Measurements from ENCODE around the gene JPT1.
"Not testable (repeated sequence)": the region's sequence is repeated elsewhere in the genome, so short reads cannot be mapped to it uniquely, and the experiment has no call there.

JPT1 gene, protein sequence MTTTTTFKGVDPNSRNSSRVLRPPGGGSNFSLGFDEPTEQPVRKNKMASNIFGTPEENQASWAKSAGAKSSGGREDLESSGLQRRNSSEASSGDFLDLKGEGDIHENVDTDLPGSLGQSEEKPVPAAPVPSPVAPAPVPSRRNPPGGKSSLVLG

DNA sequence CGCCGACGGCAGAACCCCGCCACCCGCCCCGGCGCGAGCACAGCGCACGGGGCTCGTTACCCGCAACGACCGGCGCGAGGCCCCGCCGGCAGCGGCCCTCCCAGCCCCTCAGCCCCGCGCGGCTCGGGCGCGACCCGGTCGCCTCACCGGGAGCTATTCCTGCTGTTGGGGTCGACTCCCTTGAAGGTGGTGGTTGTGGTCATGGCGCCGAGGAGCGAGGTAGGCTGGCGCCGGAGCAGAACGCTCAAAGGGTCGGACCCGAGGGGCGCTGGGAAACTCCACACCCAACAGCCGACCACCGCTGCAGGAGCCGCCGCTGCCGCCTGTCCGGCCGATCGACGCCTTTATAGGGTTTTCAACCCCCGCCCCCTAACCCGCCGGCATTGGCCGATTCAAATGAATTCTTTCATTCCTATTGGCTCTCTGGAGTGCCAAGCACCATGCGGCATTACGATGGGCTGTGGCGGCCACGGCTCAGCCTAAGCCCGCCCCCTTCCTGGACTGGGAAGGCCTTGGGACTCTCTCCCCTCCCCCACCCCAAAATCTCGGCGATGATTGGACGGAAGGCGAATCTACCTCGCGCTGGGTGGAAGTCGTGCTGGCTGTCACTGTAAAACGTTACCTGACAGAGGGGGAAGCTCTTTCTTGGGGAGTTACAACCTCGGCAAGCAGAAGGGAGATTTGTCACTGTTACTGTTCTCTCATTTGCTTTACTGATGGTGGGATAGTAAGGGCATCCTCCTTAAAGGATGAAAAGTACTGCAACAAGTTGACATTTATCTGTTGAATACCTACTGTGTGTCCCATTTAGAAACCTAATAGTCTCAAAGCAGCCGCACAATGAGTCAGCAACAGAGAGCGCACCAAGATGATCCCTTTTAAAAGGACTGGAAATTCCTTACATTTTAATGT, at the start of gene JPT1:
TSS of gene JPT1 (minus strand) at position 318 of the 912 bp plus-strand sequence. CDS start at position 203, 115 bp downstream.
- DNase-seq: peak; percentile 98

DNA sequence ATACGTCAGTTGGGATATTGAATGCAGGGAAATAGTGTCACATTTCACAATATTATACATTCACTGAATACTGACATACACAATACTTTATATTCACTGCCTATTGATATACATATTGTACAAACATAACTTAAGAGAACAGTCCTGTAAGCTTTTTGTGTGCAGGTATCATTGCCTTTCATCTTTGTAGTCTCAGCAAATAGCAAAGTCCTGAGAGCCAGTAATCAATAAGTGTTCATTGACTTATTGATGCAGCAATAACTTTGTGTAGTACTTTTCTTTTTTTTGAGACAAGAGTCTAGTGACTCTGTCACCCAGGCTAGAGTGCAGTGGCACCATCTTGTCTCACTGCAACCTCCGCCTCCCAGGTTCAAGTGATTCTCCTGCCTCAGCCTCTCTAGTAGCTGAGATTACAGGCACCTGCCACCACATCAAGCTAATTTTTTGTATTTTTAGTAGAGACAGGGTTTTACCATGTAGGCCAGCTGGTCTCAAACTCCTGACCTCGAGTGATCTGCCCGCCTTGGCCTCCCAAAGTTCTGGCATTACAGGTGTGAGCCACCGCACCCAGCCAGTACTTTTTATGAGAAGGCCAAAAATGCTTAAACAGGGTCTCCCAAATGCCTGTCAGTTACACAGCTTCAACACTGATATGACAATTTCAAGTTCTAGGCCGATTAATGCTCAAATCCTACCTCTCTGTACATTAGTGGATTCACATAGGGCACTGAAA, 45.7 kb upstream of the JPT1 start:
- no peak for DNase-seq

DNA sequence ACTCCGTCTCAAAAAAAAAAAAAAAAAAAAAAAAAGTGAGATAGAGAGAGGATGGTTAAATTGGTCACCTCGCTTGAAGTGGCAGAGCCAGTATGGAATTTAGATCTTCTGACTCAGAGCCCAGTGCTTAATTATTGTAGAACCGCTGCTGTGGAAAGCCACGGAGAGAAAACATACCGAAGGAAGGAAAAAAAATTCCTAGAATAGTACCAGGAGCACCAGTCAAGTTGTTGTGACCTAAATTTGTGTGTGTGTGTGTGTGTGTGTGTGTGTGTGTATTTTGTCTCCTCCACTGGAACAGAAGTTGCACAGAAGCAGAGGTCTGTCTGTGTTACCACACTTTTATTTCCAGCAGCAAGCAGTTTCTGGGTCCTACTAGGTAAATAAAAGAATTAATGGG, 40.6 kb upstream of the JPT1 start:
- DNase-seq: no peak

DNA sequence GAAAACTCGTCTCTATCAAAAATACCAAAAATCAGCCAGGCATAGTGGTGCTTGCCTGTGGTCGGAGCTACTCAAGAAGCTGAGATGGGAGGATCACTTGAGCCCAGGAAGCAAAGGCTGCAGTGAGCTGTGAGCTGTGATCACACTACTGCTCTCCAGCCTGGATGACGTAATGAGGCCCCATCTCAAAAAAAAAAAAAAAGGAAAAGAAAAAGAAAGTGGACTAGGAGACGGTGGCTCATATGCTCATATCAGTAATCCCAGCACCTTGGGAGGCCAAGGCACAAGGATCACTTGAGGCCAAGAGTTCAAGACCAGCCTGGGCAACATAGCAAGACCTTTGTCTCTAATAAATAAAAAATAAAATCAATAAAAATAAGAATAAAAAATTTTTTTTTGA, 37.3 kb upstream of the JPT1 start:
- DNase-seq: no peak

DNA sequence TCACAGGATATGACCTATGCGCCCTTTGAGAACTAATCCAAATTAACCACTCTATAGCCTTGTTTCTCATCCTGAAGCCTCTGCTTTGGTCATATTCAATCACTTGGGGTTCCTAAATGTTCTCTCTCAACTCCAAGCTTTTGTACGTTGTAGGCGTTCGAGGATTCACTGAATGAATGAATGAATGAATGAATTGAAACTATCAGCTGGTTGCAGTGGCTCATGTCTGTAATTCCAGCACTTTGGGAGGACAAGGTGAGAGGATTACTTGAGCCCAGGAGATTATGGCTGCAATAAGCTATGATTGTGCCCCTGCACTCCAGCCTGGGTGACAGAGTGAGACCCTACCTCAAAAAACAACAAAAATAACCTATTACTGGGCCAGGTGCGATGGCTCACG, 34.3 kb upstream of the JPT1 start:
- no peak for DNase-seq

DNA sequence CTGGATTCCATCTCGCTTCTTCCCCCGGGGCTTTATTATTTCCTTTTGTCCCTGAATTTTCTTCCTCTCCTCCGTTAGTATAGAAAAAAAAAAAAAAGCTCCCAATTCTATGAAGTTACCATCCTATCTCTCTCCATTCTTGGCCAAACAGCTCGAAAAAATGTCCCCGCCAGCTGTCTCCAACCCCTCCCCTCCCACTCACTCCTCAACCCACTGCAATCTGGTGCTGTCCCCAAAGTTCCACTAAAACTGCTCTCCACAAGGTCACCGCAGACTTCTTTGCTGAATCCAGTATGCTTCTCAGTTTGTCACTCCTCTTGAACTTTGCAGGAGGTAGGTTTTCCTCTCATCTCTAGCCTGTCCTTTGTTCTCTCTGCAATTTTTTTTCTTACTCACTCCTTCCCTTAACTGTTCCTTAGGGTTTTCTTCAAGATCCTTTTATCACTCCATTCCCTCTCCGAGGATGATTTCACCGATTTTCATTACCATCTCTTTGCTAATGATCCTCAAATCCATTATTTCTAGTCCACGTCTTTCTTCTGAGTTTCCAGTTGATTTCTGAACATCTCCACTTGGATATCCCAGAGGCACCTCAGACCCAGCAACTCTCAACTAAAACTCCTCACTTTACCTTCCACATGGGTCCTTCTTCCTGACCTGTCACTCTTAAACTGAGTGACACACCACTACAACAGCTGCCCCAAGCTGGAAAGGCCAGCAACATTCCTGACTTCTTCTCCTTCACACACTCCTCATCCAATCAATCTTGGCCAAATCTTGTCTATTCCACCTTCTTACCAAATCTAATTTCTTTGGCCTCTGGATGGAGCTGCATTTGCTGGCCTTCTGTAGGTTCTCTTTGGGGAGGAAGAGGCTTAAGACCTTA, 29.9 kb upstream of the JPT1 start:
- no peak for DNase-seq

DNA sequence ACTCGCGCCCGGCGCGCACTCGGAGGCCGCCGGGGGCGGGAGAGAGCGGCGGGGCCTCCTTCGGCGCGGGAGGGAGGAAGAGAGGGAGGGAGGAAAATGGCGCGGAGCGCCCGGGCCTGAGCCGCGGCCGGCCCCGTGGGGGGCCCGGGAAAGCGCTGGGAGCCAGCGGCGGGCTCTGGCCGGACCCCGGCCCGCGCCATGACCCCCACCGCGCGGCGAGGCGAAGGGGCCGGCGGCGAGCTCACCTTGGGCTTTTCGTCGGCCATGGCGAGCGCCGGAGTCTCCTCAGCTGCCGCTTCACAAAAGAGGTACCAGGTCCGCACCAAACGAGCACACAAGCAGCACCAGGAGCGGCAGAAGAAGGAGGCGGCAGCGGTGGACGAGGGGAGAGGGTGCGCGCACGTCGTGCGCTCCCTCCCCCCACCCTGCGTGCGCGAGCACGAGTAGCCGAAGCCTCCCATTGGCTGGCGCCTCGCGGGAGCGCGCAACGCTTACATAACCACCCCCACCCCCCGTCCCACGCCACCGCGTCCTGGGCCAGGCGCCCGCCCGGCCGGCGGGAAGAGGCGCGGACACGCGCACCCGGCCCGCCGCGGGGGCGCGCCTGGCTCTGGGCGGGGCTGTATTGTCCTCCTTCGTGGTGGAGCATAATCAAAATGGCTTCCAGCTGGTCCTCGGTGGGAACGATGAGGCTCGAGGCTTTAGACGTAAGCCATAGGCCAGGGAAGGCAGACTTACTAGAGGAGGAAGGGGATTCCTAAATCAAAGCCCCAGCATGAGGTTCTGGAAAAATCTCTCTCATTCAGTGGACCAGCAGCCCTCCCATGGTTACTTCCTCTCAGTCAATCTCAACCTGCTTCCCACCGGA, 28.5 kb upstream of the JPT1 start, which contains the start of gene SUMO2:
TSS of gene SUMO2 (minus strand) at position 391 of the 868 bp plus-strand sequence. CDS start at position 266, 125 bp downstream.
- DNase-seq: peak; percentile 80

DNA sequence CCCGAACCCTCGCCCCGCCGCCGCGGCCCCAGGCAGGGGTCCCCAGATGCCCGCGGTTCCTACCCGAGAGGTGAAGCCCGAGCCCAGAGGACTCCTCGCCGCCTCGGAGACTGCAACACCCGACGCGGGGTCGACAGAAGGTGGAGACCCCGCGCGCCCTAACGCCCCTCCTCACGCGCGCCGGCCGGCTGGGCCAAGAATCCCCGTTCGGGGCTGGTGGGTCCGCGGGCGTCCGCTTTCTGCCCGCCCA, 27.9 kb upstream of the JPT1 start:
- no peak for DNase-seq

DNA sequence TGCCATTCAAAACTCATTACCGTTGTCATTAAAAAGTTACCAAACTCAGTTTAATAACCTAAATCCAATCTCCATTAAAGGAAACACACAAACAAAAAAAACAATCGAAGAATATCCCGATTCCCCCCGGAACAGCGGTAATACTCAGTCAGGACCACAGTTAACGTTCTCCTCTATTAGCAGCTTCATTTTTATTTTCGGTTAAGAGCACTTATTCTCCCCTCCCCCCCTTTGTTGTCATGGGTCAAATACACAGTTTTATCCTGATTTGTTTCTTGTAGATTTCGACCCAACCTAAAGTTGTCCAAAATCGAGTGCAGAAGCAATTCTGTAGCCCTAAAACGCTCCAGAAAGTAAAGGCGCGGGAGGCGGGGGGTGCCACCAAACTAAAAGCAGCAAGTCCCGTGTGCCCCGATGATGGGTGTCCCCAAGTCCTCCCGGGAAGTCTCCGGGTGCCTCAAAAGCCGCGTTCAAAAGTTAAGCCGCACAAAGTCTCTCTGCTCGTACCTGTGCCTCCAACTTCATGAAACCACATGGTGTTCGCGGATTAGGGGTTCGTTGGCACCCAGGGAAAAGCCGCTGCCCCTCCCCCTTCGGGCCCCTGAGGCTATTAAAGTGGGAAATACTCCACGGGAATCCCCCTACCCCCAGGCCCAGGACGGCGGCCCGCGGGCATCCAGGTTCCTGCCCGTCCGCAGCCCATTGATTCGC, 27.5 kb upstream of the JPT1 start:
- DNase-seq: no peak

DNA sequence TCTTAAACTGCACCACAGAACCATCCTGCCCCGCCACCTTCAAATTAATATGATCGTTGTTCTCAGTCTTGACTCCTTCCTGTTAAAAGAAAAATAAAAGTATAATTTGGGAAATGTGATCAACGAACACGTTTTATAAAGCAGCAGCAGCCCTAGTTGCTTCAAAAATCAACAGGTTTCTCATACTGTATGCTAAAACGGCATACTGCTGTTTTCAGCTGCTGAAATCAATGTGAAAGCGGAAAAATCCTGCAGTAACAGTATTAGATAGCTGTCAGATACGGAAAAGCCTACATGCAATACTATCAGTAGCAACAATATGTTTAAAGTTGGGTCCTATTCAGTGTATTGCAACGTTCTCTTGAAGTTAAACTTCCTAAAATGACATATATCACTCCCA, 26.8 kb upstream of the JPT1 start:
- DNase-seq: no peak

DNA sequence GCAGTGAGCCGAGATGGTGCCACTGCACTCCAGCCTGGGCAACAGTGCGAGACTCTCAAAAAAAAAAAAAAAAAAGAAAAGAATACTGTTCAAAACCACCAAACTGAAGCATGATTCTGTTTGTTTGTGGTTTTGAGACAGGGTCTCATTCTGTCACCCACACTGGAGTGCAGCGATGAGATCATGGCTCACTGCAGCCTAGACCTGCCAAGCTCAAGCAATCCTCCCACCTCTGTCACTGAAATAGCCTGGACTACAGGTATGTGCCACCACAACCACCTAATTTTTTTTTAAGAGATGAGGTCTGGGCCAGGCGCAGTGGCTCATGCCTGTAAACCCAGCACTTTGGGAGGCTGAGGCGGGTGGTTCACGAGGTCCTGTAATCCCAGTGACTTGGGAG, 24.1 kb upstream of the JPT1 start:
- DNase-seq: no peak

DNA sequence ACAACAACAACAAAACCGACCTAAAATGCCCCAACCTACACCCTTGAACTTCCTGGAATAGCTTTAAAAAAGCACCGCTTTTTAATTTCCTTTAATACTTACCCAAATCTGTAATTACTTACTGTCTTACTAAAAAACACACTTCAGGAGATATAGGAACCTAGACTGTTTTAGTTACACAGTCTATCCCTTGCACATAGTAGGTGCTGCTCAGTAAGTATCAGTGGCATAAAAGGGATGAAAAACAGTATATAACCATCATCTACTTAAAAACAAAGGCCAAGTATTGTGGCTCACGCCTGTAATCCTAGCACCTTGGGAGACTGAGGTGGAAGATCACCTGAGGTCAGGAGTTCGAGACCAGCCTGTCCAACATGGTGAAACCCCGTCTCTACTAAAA, 22.3 kb upstream of the JPT1 start:
- DNase-seq: no peak

DNA sequence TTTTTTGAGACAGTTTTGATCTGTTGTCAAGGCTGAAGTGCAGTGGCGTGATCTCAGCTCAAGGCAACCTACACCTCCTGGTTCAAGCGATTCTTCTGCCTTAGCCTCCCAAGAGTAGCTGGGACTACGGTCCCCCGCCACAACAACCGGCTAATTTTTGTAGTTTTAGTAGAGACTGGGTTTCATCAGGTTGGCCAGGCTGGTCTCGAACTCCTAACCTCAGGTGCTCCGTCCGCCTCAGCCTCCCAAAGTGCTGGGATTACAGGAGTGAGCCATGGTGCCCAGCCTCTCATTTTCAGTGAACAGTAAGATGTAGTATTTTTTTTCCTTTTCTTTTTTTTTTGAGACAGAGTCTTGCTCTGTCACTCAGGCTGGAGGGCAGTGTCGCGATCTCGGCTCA, 20.7 kb upstream of the JPT1 start:
- DNase-seq: no peak

DNA sequence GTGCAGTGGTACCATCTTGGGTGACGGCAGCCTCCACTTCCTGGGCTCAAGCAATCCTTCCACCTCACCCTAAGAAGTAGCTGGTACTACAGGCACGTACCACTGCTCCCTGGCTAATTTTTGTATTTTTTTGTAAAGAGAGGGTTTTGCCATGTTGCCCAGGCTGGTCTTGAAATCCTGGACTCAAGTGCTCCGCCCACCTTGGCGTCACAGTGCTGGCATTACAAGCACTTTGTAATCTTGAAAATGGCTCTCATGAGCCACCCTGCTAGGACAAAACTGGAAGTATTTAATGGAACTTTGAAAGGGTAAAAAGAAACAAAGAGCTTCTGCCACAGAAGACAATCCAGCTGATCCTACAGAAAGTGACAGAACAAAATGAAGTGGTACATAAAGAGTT, 19.2 kb upstream of the JPT1 start:
- no peak for DNase-seq

DNA sequence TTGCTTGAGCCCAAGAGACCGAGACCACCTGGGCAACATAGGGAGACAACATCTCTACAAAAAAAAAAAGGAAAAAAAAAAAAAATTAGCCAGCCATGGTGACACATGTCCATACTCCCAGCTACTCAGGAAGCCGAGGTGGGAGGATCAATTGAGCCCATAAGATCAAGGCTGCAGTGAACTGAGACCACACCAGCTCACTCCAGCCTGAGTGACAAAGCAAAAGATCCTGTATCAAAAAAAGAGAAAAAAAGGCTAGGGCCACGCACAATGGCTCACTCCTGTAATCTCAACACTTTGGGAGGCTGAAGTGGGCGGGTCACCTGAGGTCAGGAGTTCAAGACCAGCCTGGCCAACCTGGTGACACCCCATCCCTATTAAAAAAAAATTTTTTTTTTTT, 14.7 kb upstream of the JPT1 start:
- DNase-seq: no peak

DNA sequence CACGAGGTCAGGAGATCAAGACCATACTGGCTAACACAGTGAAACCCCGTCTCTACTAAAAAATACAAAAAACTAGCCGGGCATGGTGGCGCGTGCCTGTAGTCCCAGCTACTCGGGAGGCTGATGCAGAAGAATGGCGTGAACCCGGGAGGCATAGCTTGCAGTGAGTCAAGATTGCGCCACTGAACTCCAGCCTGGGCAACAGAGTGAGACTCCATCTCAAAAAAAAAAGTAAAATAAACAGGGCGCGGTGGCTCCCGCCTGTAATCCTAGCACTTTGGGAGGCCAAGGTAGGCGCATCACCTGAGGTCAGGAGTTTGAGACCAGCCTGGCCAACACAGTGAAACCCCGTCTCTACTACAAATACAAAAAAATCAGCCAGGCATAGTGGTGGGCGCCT, 10.3 kb upstream of the JPT1 start:
- not testable (repeated sequence) for DNase-seq

DNA sequence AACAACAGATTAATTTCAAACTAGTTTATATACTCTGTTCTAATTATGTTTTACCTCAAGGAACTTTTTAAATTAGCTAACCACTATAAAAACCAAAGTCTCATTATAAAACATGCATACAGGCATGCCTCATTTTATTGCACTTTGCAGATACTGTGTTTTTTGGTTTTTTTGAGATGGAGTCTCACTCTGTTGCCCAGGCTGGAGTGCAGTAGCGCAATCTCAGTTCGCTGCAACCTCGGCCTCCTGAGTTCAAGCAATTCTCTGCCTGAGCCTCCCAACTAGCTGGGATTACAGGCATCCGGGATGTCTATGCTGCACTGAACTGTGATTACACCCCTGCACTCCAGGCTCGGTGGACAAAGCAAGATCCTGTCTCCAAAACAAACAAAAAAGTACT, 8.8 kb upstream of the JPT1 start:
- DNase-seq: no peak

DNA sequence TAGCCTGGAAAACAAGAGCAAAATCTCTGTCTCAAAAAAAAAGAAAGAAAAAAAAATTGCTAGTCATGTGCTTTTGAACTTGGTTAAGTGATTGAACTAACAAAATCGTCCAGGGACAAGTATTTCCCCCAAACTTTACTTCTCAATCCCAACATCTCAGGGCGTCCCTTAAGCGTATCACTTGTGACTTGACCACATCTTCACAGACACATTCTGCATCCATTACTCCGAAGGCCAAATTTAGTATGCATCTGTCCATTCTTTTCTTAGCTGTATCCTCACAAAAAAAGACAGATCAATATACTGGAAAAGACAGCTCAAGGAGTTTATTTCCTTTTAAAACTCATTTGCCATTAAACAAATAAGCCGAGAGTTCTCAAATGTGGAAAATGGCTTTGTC, 5.9 kb upstream of the JPT1 start:
- no peak for DNase-seq

DNA sequence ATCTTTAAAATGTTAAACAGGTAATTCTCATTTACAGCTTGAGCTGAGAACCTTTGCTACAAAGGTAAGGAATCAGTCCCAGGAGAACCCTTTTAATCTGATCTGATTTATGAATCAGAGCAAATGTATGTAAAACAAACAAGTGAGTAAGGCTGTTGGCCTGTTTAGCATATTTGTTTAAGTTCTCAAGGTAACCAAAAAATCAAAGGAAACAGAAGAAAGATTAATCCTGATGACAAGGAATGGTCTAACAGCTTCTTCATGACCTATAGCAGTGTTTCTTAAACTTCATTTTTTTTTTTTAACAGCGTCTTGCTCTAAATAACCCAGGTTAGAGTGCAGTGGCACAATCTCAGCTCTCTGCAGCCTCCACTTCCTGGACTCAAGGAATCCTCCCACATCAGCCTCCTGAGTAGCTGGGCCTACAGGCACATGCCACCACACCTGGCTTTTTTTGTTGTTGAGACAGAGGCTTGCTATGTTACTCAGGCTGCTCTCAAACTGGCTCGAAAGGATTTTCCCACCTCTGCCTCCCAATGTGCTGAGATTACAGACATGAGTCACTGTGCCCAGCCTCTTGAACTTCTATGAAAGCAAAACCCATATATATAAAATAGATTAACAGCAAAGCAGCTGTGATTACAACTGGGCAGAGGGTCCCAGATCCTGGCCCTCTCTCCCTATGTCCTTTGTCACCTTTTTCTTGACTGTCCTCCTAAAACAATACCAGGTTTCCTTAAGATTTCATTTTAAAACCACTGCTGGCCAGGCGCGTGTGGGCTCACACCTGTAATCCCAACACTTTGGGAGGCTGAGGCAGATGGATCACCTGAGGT, 5.1 kb upstream of the JPT1 start:
- DNase-seq: no peak

DNA sequence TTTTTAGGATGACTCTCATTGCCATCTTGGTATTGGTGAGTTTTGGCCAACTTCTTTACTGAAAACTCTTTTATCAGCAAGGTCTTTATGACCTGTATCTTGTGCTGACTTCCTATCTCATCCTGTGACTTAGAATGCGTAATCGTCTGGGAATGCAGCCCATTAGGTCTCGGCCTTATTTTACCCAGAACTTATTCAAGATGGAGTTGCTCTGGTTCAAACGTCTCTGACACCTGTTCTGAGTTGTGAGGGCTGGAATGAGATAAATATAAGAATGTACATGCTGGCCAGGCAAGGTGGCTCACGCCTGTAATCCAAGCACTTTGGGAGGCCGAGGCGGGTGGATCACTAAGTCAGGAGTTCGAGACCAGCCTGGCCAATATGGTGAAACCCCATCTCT, 4.2 kb upstream of the JPT1 start:
- DNase-seq: not testable (repeated sequence)
